K562 (cell line): ENCODE results near the gene GASK1A. TPM values are rescaled to one million over a fixed set of nuclear protein-coding genes. Genes with fewer than 3 reads are reported as not detected.

Source experiments
- polyA plus RNA-seq, 8 experiments: library from polyadenylated mRNA; depleted of rRNA in 4 of 8; stranded (reverse) in 5 of 8; unstranded in 3 of 8; fragments of >200 nt; fragmentation: Nextera tagmentation in 2 of 8; fragmentation: Illumina TruSeq in 1 of 8; extraction: Ambion mirVana in 2 of 8; extraction: Trizol in 1 of 8; gene quantifications; 2 replicates each; pipeline versions ENCODE4 v1.2.1 to v1.2.3, GENCODE V29; 2011 to 2014; ENCODE audit warnings: inconsistent platforms in 1 of 8, missing spikeins in 1 of 8
- total RNA-seq, 7 experiments: library from RNA; depleted of rRNA in 6 of 7; stranded (reverse); fragments of >200 nt in 6 of 7; fragmentation: Illumina TruSeq in 2 of 7; extraction: Trizol in 2 of 7; gene quantifications; 2 replicates each; pipeline versions ENCODE4 v1.2.1 to v1.2.3, GENCODE V29; 2011 to 2021; ENCODE audit warnings: low replicate concordance in 1 of 7

The GASK1A gene
- total and polyA plus RNA-seq, 9 of the 15 experiments (the other 6 are each of a cell fraction or from before 2014, with no cell fraction given) = 0.04 to 0.11 (median 0.05) TPM; not detected in 5

Other genes starting within 250 kb of the GASK1A start
- gene CCDC13, start 206.1 kb upstream of the GASK1A start, total RNA-seq (2014; rRNA removed) = 0.53 and 0.68 TPM in 2 replicates
- 0.67 TPM in 1 of 2 replicates, not detected in the other for gene CCDC13, start 206.1 kb upstream of the GASK1A start, total RNA-seq (2014; rRNA removed; fragmentation: Illumina TruSeq; extraction: Trizol)
- 0.26 and 0.54 TPM in 2 replicates for gene CCDC13, start 206.1 kb upstream of the GASK1A start, total RNA-seq (2015; rRNA removed; fragmentation: Illumina TruSeq; extraction: Trizol)
- gene CCDC13, start 206.1 kb upstream of the GASK1A start, total RNA-seq (2021) = 0.24 and 0.49 TPM in 2 replicates
- 0.22 TPM in 1 of 2 replicates, not detected in the other for gene CCDC13, start 206.1 kb upstream of the GASK1A start, polyA plus RNA-seq (2011; rRNA removed)
- 0.28 and 0.29 TPM in 2 replicates for gene CCDC13, start 206.1 kb upstream of the GASK1A start, polyA plus RNA-seq (2014; fragmentation: Illumina TruSeq; extraction: Trizol)
- under 1 TPM; 0.20 to 0.70 TPM for gene CCDC13, start 206.1 kb upstream of the GASK1A start, polyA plus RNA-seq (2014; fragmentation: Nextera tagmentation; extraction: Ambion mirVana)
- gene CCDC13, start 206.1 kb upstream of the GASK1A start, polyA plus RNA-seq (2014; rRNA removed) = 0.48 and 0.89 TPM in 2 replicates
- gene HIGD1A, start 174.8 kb upstream of the GASK1A start, total RNA-seq (2014; rRNA removed) = 136 and 165 TPM in 2 replicates
- 333 and 382 TPM in 2 replicates for gene HIGD1A, start 174.8 kb upstream of the GASK1A start, total RNA-seq (2014; rRNA removed; fragmentation: Illumina TruSeq; extraction: Trizol)
- 257 and 291 TPM in 2 replicates for gene HIGD1A, start 174.8 kb upstream of the GASK1A start, total RNA-seq (2015; rRNA removed; fragmentation: Illumina TruSeq; extraction: Trizol)
- 183 and 189 TPM in 2 replicates for gene HIGD1A, start 174.8 kb upstream of the GASK1A start, total RNA-seq (2021)
- gene HIGD1A, start 174.8 kb upstream of the GASK1A start, polyA plus RNA-seq (2011; rRNA removed) = 218 and 362 TPM in 2 replicates
- 369 and 398 TPM in 2 replicates for gene HIGD1A, start 174.8 kb upstream of the GASK1A start, polyA plus RNA-seq (2014; fragmentation: Illumina TruSeq; extraction: Trizol)
- 1,000 to 10,000 TPM; 1,116 to 1,185 TPM for gene HIGD1A, start 174.8 kb upstream of the GASK1A start, polyA plus RNA-seq (2014; fragmentation: Nextera tagmentation; extraction: Ambion mirVana)
- gene HIGD1A, start 174.8 kb upstream of the GASK1A start, polyA plus RNA-seq (2014; rRNA removed) = 331 and 362 TPM in 2 replicates
- gene ACKR2, start 169.9 kb upstream of the GASK1A start, total RNA-seq (2014; rRNA removed) = 0.08 and 0.32 TPM in 2 replicates
- 0.29 TPM in 2 replicates for gene ACKR2, start 169.9 kb upstream of the GASK1A start, total RNA-seq (2014; rRNA removed; fragmentation: Illumina TruSeq; extraction: Trizol)
- gene ACKR2, start 169.9 kb upstream of the GASK1A start, total RNA-seq (2015; rRNA removed; fragmentation: Illumina TruSeq; extraction: Trizol) = 0.15 TPM in 1 of 2 replicates, not detected in the other
- gene ACKR2, start 169.9 kb upstream of the GASK1A start, total RNA-seq (2021) = 0.69 and 0.85 TPM in 2 replicates
- 0.57 and 0.74 TPM in 2 replicates for gene ACKR2, start 169.9 kb upstream of the GASK1A start, polyA plus RNA-seq (2011; rRNA removed)
- 0.15 and 0.39 TPM in 2 replicates for gene ACKR2, start 169.9 kb upstream of the GASK1A start, polyA plus RNA-seq (2014; fragmentation: Illumina TruSeq; extraction: Trizol)
- gene ACKR2, start 169.9 kb upstream of the GASK1A start, polyA plus RNA-seq (2014; fragmentation: Nextera tagmentation; extraction: Ambion mirVana) = under 1 TPM; 0.03 to 0.21 TPM
- gene ACKR2, start 169.9 kb upstream of the GASK1A start, polyA plus RNA-seq (2014; rRNA removed) = 0.07 and 0.11 TPM in 2 replicates
- gene CYP8B1, start 103.4 kb upstream of the GASK1A start, total RNA-seq (2014; rRNA removed) = not detected in 2 replicates
- gene CYP8B1, start 103.4 kb upstream of the GASK1A start, total RNA-seq (2014; rRNA removed; fragmentation: Illumina TruSeq; extraction: Trizol) = not detected in 2 replicates
- not detected in 2 replicates for gene CYP8B1, start 103.4 kb upstream of the GASK1A start, total RNA-seq (2015; rRNA removed; fragmentation: Illumina TruSeq; extraction: Trizol)
- 0.04 and 0.13 TPM in 2 replicates for gene CYP8B1, start 103.4 kb upstream of the GASK1A start, total RNA-seq (2021)
- not detected in 2 replicates for gene CYP8B1, start 103.4 kb upstream of the GASK1A start, polyA plus RNA-seq (2011; rRNA removed)
- not detected in 2 replicates for gene CYP8B1, start 103.4 kb upstream of the GASK1A start, polyA plus RNA-seq (2014; fragmentation: Illumina TruSeq; extraction: Trizol)
- not detected for gene CYP8B1, start 103.4 kb upstream of the GASK1A start, polyA plus RNA-seq (2014; fragmentation: Nextera tagmentation; extraction: Ambion mirVana)
- not detected in 2 replicates for gene CYP8B1, start 103.4 kb upstream of the GASK1A start, polyA plus RNA-seq (2014; rRNA removed)
- 0.20 and 0.27 TPM in 2 replicates for gene ZNF662, start 73.2 kb upstream of the GASK1A start, total RNA-seq (2014; rRNA removed)
- gene ZNF662, start 73.2 kb upstream of the GASK1A start, total RNA-seq (2014; rRNA removed; fragmentation: Illumina TruSeq; extraction: Trizol) = 0.18 and 0.32 TPM in 2 replicates
- gene ZNF662, start 73.2 kb upstream of the GASK1A start, total RNA-seq (2015; rRNA removed; fragmentation: Illumina TruSeq; extraction: Trizol) = 0.33 and 0.49 TPM in 2 replicates
- gene ZNF662, start 73.2 kb upstream of the GASK1A start, total RNA-seq (2021) = 0.55 and 0.63 TPM in 2 replicates
- gene ZNF662, start 73.2 kb upstream of the GASK1A start, polyA plus RNA-seq (2011; rRNA removed) = 0.13 and 0.30 TPM in 2 replicates
- gene ZNF662, start 73.2 kb upstream of the GASK1A start, polyA plus RNA-seq (2014; fragmentation: Illumina TruSeq; extraction: Trizol) = 0.21 and 0.37 TPM in 2 replicates
- gene ZNF662, start 73.2 kb upstream of the GASK1A start, polyA plus RNA-seq (2014; fragmentation: Nextera tagmentation; extraction: Ambion mirVana) = under 1 TPM; 0.07 to 0.22 TPM
- gene ZNF662, start 73.2 kb upstream of the GASK1A start, polyA plus RNA-seq (2014; rRNA removed) = 0.03 and 0.28 TPM in 2 replicates
- 14.1 and 16.0 TPM in 2 replicates for gene POMGNT2, start 126.8 kb downstream of the GASK1A start, total RNA-seq (2014; rRNA removed)
- 4.5 and 5.8 TPM in 2 replicates for gene POMGNT2, start 126.8 kb downstream of the GASK1A start, total RNA-seq (2014; rRNA removed; fragmentation: Illumina TruSeq; extraction: Trizol)
- gene POMGNT2, start 126.8 kb downstream of the GASK1A start, total RNA-seq (2015; rRNA removed; fragmentation: Illumina TruSeq; extraction: Trizol) = 9.8 and 10.8 TPM in 2 replicates
- 13.1 and 13.3 TPM in 2 replicates for gene POMGNT2, start 126.8 kb downstream of the GASK1A start, total RNA-seq (2021)
- gene POMGNT2, start 126.8 kb downstream of the GASK1A start, polyA plus RNA-seq (2011; rRNA removed) = 12.1 and 16.9 TPM in 2 replicates
- gene POMGNT2, start 126.8 kb downstream of the GASK1A start, polyA plus RNA-seq (2014; fragmentation: Illumina TruSeq; extraction: Trizol) = 10.3 and 13.5 TPM in 2 replicates
- gene POMGNT2, start 126.8 kb downstream of the GASK1A start, polyA plus RNA-seq (2014; fragmentation: Nextera tagmentation; extraction: Ambion mirVana) = 1 to 10 TPM in 1 of 2 experiments, under 1 TPM in 1; 0.65 to 1.1 TPM
- gene POMGNT2, start 126.8 kb downstream of the GASK1A start, polyA plus RNA-seq (2014; rRNA removed) = 11.9 and 13.9 TPM in 2 replicates